A673 (cell line): Measurements from ENCODE around the gene RPF1.

Experiments
- EZH2 ChIP-seq: fragments of 200-600 bp; sonication (generic); IDR thresholded peaks from 2 replicates; pipeline ENCODE4 v1.6.1; 2017; ENCODE audit warnings: borderline replicate concordance, low read depth, mild to moderate bottlenecking, mixed read lengths, antibody characterized with exemption, low read length; ENCODE audit not compliant: poor library complexity, severe bottlenecking
- TF ChIP-seq, protein P1 (sequence below): fragments of 300-800, 200-600 bp; sonication (generic); conservative IDR thresholded peaks from 2 replicates; pipeline ENCODE4 v1.5.1; 2017; ENCODE audit warnings: low read depth, mild to moderate bottlenecking, antibody characterized with exemption, low read length, moderate library complexity, mixed read lengths

DNA sequence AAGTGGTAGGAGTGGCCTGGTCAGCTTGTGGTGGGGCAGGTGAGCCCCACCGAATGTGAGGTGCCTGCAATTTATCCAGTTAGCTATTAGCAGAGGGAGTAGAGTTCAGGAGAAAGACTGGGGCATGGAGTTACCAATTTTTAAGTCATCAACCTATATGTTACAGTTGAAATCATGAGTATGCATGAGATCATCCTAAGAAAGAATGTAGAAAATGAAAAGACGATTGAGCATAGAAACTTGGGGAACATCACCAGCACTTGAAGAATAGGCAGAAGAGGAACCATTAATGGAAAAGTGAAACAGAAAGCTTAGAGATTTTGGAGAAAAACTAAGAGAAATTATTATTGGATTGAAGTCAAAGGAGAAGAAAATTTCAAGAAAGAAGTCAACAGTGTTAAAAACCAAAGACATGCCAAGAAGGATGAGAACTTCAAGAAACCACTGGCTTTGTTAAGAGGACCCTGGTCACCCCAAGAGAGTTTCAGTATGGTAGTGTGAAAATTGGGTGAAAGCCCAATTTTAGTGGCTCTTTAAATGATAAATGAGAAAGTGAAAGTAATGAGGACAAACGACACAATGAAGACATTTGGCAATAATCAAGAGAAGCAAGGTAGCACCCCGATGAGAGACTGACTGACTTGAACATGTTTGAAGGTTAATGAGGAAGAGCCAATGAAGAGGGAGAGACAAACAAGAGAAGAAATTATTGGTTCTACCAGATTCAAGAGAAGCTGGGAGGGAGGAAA lies 44.1 kb upstream of the RPF1 start:
- TF ChIP-seq, protein P1, sequence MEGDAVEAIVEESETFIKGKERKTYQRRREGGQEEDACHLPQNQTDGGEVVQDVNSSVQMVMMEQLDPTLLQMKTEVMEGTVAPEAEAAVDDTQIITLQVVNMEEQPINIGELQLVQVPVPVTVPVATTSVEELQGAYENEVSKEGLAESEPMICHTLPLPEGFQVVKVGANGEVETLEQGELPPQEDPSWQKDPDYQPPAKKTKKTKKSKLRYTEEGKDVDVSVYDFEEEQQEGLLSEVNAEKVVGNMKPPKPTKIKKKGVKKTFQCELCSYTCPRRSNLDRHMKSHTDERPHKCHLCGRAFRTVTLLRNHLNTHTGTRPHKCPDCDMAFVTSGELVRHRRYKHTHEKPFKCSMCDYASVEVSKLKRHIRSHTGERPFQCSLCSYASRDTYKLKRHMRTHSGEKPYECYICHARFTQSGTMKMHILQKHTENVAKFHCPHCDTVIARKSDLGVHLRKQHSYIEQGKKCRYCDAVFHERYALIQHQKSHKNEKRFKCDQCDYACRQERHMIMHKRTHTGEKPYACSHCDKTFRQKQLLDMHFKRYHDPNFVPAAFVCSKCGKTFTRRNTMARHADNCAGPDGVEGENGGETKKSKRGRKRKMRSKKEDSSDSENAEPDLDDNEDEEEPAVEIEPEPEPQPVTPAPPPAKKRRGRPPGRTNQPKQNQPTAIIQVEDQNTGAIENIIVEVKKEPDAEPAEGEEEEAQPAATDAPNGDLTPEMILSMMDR = no peak
- TF ChIP-seq EZH2 = no peak
